Measurements from ENCODE around the gene LRRN4. TPM values are rescaled to one million over a fixed set of nuclear protein-coding genes. Genes with fewer than 3 reads are reported as not detected.

LRRN4 gene
- total RNA-seq, 4 donors from 2014 or later: not detected

DNA sequence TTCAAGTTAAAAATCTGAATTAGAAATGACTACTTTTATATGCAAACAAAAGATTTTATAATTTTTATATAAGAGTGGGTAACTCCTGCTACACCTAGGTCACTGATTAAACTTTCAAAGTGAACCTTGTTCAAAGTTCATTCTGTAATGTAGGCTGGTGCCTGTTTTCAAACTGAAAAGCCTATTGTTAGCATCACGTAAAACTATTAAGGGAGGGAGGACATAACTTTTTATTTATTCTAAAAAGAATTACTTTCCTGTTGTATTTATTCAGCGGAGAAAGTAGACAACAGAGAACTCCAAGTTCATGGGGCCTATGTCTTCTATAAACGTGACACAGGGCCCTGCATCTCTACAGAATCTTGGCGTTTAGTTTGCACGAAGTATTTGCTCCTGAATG is 41.5 kb upstream of the LRRN4 start:
- Histone ChIP-seq H3K9me3 (no peaks in the 10 kb centered on the region), H3K27ac (no peak overlapping the region), H3K4me1 (no peaks in the 10 kb centered on the region), H3K27me3 (no peaks in the 10 kb centered on the region), H3K36me3 (no peaks in the 10 kb centered on the region), H3K4me3 (no peak overlapping the region)
- no peak for DNase-seq (ENCODE audit: low spot score in 2 of 2)
- WGBS, 2 donors: 57 to 62% methylated on average over 5 of the region's 5 CpGs
- TF ChIP-seq POLR2A (IDR thresholded peaks at IDR 0.05) (no peak), EP300 (IDR thresholded peaks at IDR 0.05) (no peak)
- TF ChIP-seq, protein P1, sequence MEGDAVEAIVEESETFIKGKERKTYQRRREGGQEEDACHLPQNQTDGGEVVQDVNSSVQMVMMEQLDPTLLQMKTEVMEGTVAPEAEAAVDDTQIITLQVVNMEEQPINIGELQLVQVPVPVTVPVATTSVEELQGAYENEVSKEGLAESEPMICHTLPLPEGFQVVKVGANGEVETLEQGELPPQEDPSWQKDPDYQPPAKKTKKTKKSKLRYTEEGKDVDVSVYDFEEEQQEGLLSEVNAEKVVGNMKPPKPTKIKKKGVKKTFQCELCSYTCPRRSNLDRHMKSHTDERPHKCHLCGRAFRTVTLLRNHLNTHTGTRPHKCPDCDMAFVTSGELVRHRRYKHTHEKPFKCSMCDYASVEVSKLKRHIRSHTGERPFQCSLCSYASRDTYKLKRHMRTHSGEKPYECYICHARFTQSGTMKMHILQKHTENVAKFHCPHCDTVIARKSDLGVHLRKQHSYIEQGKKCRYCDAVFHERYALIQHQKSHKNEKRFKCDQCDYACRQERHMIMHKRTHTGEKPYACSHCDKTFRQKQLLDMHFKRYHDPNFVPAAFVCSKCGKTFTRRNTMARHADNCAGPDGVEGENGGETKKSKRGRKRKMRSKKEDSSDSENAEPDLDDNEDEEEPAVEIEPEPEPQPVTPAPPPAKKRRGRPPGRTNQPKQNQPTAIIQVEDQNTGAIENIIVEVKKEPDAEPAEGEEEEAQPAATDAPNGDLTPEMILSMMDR (IDR thresholded peaks at IDR 0.05): no peak

DNA sequence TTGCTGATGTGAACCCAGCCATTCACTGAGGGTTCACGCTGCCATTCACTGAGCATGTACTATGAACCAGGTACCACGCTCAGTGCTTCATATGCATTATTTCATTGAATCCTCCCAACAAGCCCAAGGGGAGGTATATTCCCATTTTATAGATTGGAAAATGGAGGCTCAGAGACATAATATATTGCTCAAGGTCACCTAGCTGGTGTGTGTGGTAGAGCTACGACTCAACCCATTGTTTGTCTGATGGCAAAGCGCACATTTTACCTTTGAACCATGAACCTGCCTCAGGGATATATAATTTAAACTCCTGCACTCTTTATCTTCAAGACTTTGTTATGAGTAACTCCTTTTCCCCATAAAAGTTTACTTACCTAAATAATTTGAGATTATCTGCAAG is 40.7 kb upstream of the LRRN4 start:
- Histone ChIP-seq H3K27ac (no peak overlapping the region), H3K4me1 (no peaks in the 10 kb centered on the region), H3K27me3 (no peaks in the 10 kb centered on the region), H3K4me3 (no peak overlapping the region), H3K9me3 (no peaks in the 10 kb centered on the region), H3K36me3 (no peaks in the 10 kb centered on the region)
- DNase-seq (ENCODE audit: low spot score in 2 of 2): no peak
- TF ChIP-seq EP300 (IDR thresholded peaks at IDR 0.05): no peak
- TF ChIP-seq, protein P1 (IDR thresholded peaks at IDR 0.05): no peak
- no peak for TF ChIP-seq POLR2A (IDR thresholded peaks at IDR 0.05)
- WGBS, 2 donors: 90 to 95% methylated on average over 4 of the region's 4 CpGs

DNA sequence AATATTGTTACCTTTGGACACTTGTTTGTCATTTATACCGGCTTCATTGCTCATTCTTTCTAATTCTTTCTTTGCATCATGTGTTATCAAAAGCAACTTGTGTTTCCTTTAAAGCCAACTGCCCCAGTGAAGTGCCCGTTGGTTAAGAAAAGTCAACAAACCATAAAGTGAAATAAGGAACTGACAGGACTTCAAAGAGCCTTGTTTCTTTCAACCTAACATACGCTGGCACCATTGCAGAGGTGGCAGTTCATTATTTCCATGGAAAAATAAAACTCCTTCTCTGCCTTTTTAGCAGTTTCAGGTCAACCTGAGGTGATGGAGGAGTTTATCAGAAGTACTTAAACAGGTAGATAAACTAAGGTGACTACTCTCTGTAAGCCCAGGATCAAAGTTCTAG is 40.2 kb upstream of the LRRN4 start:
- no peak overlapping the region for H3K4me3 ChIP-seq
- no peak for DNase-seq (ENCODE audit: low spot score in 2 of 2)
- no peaks in the 10 kb centered on the region for H3K4me1 ChIP-seq
- TF ChIP-seq EP300 (IDR thresholded peaks at IDR 0.05): no peak
- TF ChIP-seq, protein P1 (IDR thresholded peaks at IDR 0.05): no peak
- TF ChIP-seq POLR2A (IDR thresholded peaks at IDR 0.05): no peak
- 49 to 55% methylated on average over 3 of the region's 3 CpGs for WGBS, 2 donors
- H3K27ac ChIP-seq: no peak overlapping the region
- H3K9me3 ChIP-seq: no peaks in the 10 kb centered on the region
- H3K27me3 ChIP-seq: no peaks in the 10 kb centered on the region
- no peaks in the 10 kb centered on the region for H3K36me3 ChIP-seq

DNA sequence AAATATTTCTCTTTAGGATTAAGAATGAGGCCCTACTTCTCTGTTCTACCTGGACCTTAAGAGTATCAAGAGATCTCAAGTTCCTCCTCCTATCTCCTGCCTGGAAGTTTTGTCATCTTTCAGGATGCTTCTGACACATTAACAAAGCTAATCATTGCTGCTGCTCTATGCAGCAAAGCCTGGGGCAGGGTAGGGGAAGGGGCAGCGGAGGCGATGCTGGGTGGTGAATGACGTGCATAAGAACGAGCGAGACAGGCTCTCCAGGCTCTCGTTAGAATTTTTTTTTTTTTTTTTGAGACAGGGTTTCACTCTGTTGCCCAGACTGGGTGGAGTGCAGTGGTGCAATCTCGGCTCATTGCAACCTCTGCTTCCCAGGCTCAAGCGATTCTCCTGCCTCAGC is 37.8 kb upstream of the LRRN4 start:
- Histone ChIP-seq H3K4me1 (no peaks in the 10 kb centered on the region), H3K9me3 (no peaks in the 10 kb centered on the region), H3K27ac (no peak overlapping the region), H3K27me3 (no peaks in the 10 kb centered on the region), H3K4me3 (no peak overlapping the region), H3K36me3 (no peaks in the 10 kb centered on the region)
- 79 to 81% methylated on average over 8 of the region's 8 CpGs for WGBS, 2 donors
- TF ChIP-seq POLR2A (IDR thresholded peaks at IDR 0.05) (no peak), EP300 (IDR thresholded peaks at IDR 0.05) (no peak)
- TF ChIP-seq, protein P1 (IDR thresholded peaks at IDR 0.05): no peak
- no peak for DNase-seq (ENCODE audit: low spot score in 2 of 2)

DNA sequence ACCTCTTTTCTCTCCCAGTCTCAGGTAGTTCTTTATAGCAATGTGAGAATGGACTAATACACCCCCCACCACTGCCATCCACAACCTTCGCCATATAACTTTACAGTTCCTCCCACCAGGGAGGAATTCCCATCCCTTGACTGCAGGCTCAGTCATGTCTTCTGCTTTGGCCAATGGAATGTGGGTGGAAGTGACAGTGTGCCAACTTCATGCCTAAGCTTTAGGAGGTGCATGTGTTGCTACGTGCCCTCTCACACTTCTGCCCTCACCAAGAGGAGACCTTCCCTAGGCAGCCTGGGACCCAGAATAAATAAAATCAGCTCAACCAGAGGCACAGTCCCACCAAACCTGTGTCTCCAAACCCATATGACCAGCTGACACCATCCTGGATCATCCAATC is 33.0 kb upstream of the LRRN4 start:
- WGBS, 2 donors: 64 to 92% methylated on average over 2 of the region's 2 CpGs
- Histone ChIP-seq H3K36me3 (no peaks in the 10 kb centered on the region), H3K27me3 (no peaks in the 10 kb centered on the region), H3K27ac (no peak overlapping the region), H3K4me3 (no peak overlapping the region), H3K4me1 (no peaks in the 10 kb centered on the region), H3K9me3 (no peaks in the 10 kb centered on the region)
- TF ChIP-seq POLR2A (IDR thresholded peaks at IDR 0.05) (no peak), EP300 (IDR thresholded peaks at IDR 0.05) (no peak)
- TF ChIP-seq, protein P1 (IDR thresholded peaks at IDR 0.05): no peak
- DNase-seq (ENCODE audit: low spot score in 2 of 2): no peak

All from tibial nerve (tissue), 4 donors.